GM23338 (cell line): ENCODE measurements around the gene PAEP. TPM values are rescaled to one million over a fixed set of nuclear protein-coding genes. Genes with fewer than 3 reads are reported as not detected.

Source experiments
- ATAC-seq: fragments of 200-7000 bp; cut with Tn5 transposase; 3 replicates; pipeline ENCODE4 v1.9.1; 2020
- DNase-seq: peaks from one replicate; pipeline ENCODE4 v3.0.0-alpha.2; 2015; ENCODE audit warnings: low spot score
- H2AFZ ChIP-seq: fragments of 200-600 bp; sonication (generic); 2 replicates; pipeline ENCODE4 v1.8.0; 2016; ENCODE audit warnings: antibody characterized with exemption, mild to moderate bottlenecking, moderate library complexity
- H3F3A ChIP-seq: fragments of 200-600 bp; sonication (generic); replicated peaks from 2 replicates; pipeline ENCODE4 v1.8.0; 2017; ENCODE audit warnings: antibody characterized with exemption, mixed run types, low read depth
- H3K27ac ChIP-seq: fragments of 200-600 bp; sonication (generic); 2 replicates; pipeline ENCODE4 v1.6.1; 2016; ENCODE audit warnings: low read depth
- H3K27me3 ChIP-seq: fragments of 200-600 bp; sonication (generic); 2 replicates; pipeline ENCODE4 v1.8.0; 2016; ENCODE audit warnings: mild to moderate bottlenecking, mixed run types, moderate library complexity; ENCODE audit not compliant: insufficient read depth
- H3K36me3 ChIP-seq: fragments of 200-600 bp; sonication (generic); 2 replicates; pipeline ENCODE4 v1.8.0; 2016; ENCODE audit warnings: mild to moderate bottlenecking; ENCODE audit not compliant: insufficient read depth
- H3K4me1 ChIP-seq: fragments of 200-600 bp; sonication (generic); 2 replicates; pipeline ENCODE4 v1.8.0; 2016; ENCODE audit warnings: mild to moderate bottlenecking, moderate library complexity; ENCODE audit not compliant: insufficient read depth
- H3K4me2 ChIP-seq: fragments of 200-600 bp; sonication (generic); 2 replicates; pipeline ENCODE4 v1.7.1; 2017; ENCODE audit warnings: mixed run types
- H3K4me3 ChIP-seq: fragments of 200-600 bp; sonication (generic); 2 replicates; pipeline ENCODE4 v1.6.1; 2016; ENCODE audit warnings: mixed run types
- H3K79me2 ChIP-seq: fragments of 200-600 bp; sonication (generic); replicated peaks from 2 replicates; pipeline ENCODE4 v1.8.0; 2017; ENCODE audit warnings: mild to moderate bottlenecking; ENCODE audit not compliant: insufficient read depth
- H3K9me2 ChIP-seq: fragments of 200-600 bp; sonication (generic); 2 replicates; pipeline ENCODE4 v1.8.0; 2017; ENCODE audit not compliant: insufficient read depth
- H4K20me1 ChIP-seq: fragments of 200-600 bp; sonication (generic); replicated peaks from 2 replicates; pipeline ENCODE4 v1.8.0; 2017; ENCODE audit warnings: mild to moderate bottlenecking; ENCODE audit not compliant: insufficient read depth
- H3K27ac Mint-ChIP-seq: 2 replicates; pipeline ENCODE4 v1.8.0; 2020; ENCODE audit warnings: inconsistent platforms, mild to moderate bottlenecking, moderate library complexity, mixed read lengths
- H3K27me3 Mint-ChIP-seq: 3 replicates; pipeline ENCODE4 v1.8.0; 2022; ENCODE audit warnings: low read depth, mild to moderate bottlenecking, moderate library complexity, mixed read lengths, inconsistent platforms; ENCODE audit not compliant: insufficient read depth, poor library complexity
- H3K36me3 Mint-ChIP-seq: 3 replicates; pipeline ENCODE4 v1.8.0; 2021; ENCODE audit warnings: low read depth, mild to moderate bottlenecking, inconsistent platforms, moderate library complexity, mixed read lengths
- H3K4me1 Mint-ChIP-seq: 3 replicates; pipeline ENCODE4 v1.8.0; 2020; ENCODE audit warnings: mild to moderate bottlenecking, inconsistent platforms, mixed read lengths
- H3K4me3 Mint-ChIP-seq: 3 replicates; pipeline ENCODE4 v1.8.0; 2021; ENCODE audit warnings: moderate library complexity, mild to moderate bottlenecking, inconsistent platforms, mixed read lengths
- H3K9me3 Mint-ChIP-seq: 3 replicates; pipeline ENCODE4 v1.8.0; 2020; ENCODE audit warnings: moderate library complexity, mild to moderate bottlenecking, inconsistent platforms, mixed read lengths
- CREB1 ChIP-seq: fragments of 250-450 bp; sonication (Bioruptor Pico); IDR thresholded peaks from 2 replicates; pipeline ENCODE4 v1.5.0; 2020; ENCODE audit warnings: low read depth, mild to moderate bottlenecking, moderate library complexity
- ETS1 ChIP-seq: IDR thresholded peaks from 2 replicates; pipeline ENCODE4 v1.6.1; 2016; ENCODE audit warnings: antibody characterized with exemption
- EZH2 ChIP-seq: fragments of 200-600 bp; sonication (generic); IDR thresholded peaks from one replicate; pipeline ENCODE4 v1.8.0; 2017; ENCODE audit warnings: antibody characterized with exemption, mild to moderate bottlenecking, low read depth; ENCODE audit not compliant: unreplicated experiment
- EZH2phosphoT487 ChIP-seq: fragments of 200-600 bp; sonication (generic); IDR thresholded peaks from one replicate; pipeline ENCODE4 v1.8.1; 2018; ENCODE audit warnings: antibody characterized with exemption; ENCODE audit not compliant: unreplicated experiment
- NANOG ChIP-seq: IDR thresholded peaks from 2 replicates; pipeline ENCODE4 v1.6.1; 2016; ENCODE audit warnings: antibody characterized with exemption, borderline replicate concordance
- REST ChIP-seq: IDR thresholded peaks from one replicate; pipeline ENCODE4 v1.6.1; 2018; ENCODE audit warnings: antibody characterized with exemption; ENCODE audit not compliant: unreplicated experiment
- STAT1 ChIP-seq: IDR thresholded peaks from one replicate; pipeline ENCODE4 v1.6.1; 2016; ENCODE audit warnings: antibody characterized with exemption; ENCODE audit not compliant: unreplicated experiment
- ZNF114 ChIP-seq: fragments of 250-450 bp; sonication (Bioruptor Pico); IDR thresholded peaks from 2 replicates; pipeline ENCODE4 v1.5.0; 2020; ENCODE audit warnings: mild to moderate bottlenecking, moderate library complexity
- ZNF331 ChIP-seq: fragments of 250-450 bp; sonication (Bioruptor Pico); IDR thresholded peaks from 2 replicates; pipeline ENCODE4 v1.5.0; 2020; ENCODE audit warnings: low read depth, mild to moderate bottlenecking, moderate library complexity
- polyA plus RNA-seq: library from polyadenylated mRNA; unstranded; fragments of >200 nt; fragmentation: Nextera tagmentation; extraction: Ambion mirVana; gene quantifications from 2 replicates; pipeline ENCODE4 v1.2.1, GENCODE V29; 2016
- total RNA-seq: library from RNA; depleted of rRNA; stranded (reverse); fragments of >200 nt; shearing (Covaris generic); gene quantifications from 2 replicates; pipeline ENCODE4 v1.2.3, GENCODE V29; 2014
- TF ChIP-seq, protein P1 (sequence below): fragments of 250-450 bp; sonication (Bioruptor Pico); IDR thresholded peaks from 2 replicates; pipeline ENCODE4 v1.5.0; 2020; ENCODE audit warnings: mild to moderate bottlenecking, moderate library complexity
- TF ChIP-seq, protein P2 (sequence below), 2 experiments: fragments of 200-600 bp in 1 of 2; sonication (generic) in 1 of 2; conservative IDR thresholded peaks; 2 replicates each; pipeline versions ENCODE4 v1.5.1 to v1.6.1; 2016 to 2017; ENCODE audit warnings: antibody characterized with exemption in 2 of 2, low read depth in 2 of 2, mild to moderate bottlenecking in 2 of 2, moderate library complexity in 1 of 2

The PAEP gene
- total and polyA plus RNA-seq, 2 experiments from 2014 or later = not detected

GRCh38 chr9:135524130-135524861 lies 37.3 kb upstream of the PAEP start:
- Histone ChIP-seq H4K20me1 (no peaks in the 10 kb centered on the region), H3K27ac (no peak overlapping the region), H3K79me2 (no peaks in the 10 kb centered on the region), H3K36me3 (no peaks in the 10 kb centered on the region), H3K4me3 (no peak overlapping the region), H3K27me3 (no peaks in the 10 kb centered on the region), H3K4me1 (no peaks in the 10 kb centered on the region; the same call in 1 of the 2 replicates), H3K9me2 (no peaks in the 10 kb centered on the region), H3F3A (no peaks in the 10 kb centered on the region), H3K4me2 (no peak overlapping the region), H2AFZ (no peak overlapping the region)
- no peak overlapping the region for H3K27ac Mint-ChIP-seq
- H3K27me3 Mint-ChIP-seq = peaks cover 4% of the 10 kb centered on the region
- no peak for ATAC-seq
- no peak overlapping the region for H3K4me3 Mint-ChIP-seq
- no peaks in the 10 kb centered on the region for H3K9me3 Mint-ChIP-seq
- H3K4me1 Mint-ChIP-seq = peaks cover 10% of the 10 kb centered on the region; the same call in 2 of the 3 replicates
- TF ChIP-seq CREB1 (CRISPR knock-in tag) = no peak
- TF ChIP-seq, protein P1, sequence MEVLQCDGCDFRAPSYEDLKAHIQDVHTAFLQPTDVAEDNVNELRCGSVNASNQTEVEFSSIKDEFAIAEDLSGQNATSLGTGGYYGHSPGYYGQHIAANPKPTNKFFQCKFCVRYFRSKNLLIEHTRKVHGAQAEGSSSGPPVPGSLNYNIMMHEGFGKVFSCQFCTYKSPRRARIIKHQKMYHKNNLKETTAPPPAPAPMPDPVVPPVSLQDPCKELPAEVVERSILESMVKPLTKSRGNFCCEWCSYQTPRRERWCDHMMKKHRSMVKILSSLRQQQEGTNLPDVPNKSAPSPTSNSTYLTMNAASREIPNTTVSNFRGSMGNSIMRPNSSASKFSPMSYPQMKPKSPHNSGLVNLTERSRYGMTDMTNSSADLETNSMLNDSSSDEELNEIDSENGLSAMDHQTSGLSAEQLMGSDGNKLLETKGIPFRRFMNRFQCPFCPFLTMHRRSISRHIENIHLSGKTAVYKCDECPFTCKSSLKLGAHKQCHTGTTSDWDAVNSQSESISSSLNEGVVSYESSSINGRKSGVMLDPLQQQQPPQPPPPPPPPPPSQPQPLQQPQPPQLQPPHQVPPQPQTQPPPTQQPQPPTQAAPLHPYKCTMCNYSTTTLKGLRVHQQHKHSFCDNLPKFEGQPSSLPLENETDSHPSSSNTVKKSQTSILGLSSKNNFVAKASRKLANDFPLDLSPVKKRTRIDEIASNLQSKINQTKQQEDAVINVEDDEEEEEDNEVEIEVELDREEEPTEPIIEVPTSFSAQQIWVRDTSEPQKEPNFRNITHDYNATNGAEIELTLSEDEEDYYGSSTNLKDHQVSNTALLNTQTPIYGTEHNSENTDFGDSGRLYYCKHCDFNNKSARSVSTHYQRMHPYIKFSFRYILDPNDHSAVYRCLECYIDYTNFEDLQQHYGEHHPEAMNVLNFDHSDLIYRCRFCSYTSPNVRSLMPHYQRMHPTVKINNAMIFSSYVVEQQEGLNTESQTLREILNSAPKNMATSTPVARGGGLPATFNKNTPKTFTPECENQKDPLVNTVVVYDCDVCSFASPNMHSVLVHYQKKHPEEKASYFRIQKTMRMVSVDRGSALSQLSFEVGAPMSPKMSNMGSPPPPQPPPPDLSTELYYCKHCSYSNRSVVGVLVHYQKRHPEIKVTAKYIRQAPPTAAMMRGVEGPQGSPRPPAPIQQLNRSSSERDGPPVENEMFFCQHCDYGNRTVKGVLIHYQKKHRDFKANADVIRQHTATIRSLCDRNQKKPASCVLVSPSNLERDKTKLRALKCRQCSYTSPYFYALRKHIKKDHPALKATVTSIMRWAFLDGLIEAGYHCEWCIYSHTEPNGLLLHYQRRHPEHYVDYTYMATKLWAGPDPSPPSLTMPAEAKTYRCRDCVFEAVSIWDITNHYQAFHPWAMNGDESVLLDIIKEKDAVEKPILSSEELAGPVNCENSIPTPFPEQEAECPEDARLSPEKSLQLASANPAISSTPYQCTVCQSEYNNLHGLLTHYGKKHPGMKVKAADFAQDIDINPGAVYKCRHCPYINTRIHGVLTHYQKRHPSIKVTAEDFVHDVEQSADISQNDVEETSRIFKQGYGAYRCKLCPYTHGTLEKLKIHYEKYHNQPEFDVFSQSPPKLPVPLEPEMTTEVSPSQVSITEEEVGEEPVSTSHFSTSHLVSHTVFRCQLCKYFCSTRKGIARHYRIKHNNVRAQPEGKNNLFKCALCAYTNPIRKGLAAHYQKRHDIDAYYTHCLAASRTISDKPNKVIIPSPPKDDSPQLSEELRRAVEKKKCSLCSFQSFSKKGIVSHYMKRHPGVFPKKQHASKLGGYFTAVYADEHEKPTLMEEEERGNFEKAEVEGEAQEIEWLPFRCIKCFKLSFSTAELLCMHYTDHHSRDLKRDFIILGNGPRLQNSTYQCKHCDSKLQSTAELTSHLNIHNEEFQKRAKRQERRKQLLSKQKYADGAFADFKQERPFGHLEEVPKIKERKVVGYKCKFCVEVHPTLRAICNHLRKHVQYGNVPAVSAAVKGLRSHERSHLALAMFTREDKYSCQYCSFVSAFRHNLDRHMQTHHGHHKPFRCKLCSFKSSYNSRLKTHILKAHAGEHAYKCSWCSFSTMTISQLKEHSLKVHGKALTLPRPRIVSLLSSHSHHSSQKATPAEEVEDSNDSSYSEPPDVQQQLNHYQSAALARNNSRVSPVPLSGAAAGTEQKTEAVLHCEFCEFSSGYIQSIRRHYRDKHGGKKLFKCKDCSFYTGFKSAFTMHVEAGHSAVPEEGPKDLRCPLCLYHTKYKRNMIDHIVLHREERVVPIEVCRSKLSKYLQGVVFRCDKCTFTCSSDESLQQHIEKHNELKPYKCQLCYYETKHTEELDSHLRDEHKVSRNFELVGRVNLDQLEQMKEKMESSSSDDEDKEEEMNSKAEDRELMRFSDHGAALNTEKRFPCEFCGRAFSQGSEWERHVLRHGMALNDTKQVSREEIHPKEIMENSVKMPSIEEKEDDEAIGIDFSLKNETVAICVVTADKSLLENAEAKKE (CRISPR knock-in tag) = no peak
- no peak for TF ChIP-seq STAT1
- TF ChIP-seq ETS1 = no peak
- TF ChIP-seq NANOG = no peak
- no peak for TF ChIP-seq ZNF331 (CRISPR knock-in tag)
- TF ChIP-seq REST = no peak
- TF ChIP-seq, protein P2, sequence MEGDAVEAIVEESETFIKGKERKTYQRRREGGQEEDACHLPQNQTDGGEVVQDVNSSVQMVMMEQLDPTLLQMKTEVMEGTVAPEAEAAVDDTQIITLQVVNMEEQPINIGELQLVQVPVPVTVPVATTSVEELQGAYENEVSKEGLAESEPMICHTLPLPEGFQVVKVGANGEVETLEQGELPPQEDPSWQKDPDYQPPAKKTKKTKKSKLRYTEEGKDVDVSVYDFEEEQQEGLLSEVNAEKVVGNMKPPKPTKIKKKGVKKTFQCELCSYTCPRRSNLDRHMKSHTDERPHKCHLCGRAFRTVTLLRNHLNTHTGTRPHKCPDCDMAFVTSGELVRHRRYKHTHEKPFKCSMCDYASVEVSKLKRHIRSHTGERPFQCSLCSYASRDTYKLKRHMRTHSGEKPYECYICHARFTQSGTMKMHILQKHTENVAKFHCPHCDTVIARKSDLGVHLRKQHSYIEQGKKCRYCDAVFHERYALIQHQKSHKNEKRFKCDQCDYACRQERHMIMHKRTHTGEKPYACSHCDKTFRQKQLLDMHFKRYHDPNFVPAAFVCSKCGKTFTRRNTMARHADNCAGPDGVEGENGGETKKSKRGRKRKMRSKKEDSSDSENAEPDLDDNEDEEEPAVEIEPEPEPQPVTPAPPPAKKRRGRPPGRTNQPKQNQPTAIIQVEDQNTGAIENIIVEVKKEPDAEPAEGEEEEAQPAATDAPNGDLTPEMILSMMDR (conservative IDR thresholded peaks at IDR 0.05; ENCODE audit: low read depth in 2 of 2) = no peak
- TF ChIP-seq EZH2phosphoT487 = no peak
- TF ChIP-seq ZNF114 = no peak
- TF ChIP-seq EZH2 = no peak
- no peaks in the 10 kb centered on the region for H3K36me3 Mint-ChIP-seq
- DNase-seq = no peak
